ENCODE data around the gene SULF2. TPM values are rescaled to one million over a fixed set of nuclear protein-coding genes. Genes with fewer than 3 reads are reported as not detected.

The SULF2 gene
- total and polyA plus RNA-seq, 5 donors = 25.4 to 59.1 (median 47.6) TPM

DNA sequence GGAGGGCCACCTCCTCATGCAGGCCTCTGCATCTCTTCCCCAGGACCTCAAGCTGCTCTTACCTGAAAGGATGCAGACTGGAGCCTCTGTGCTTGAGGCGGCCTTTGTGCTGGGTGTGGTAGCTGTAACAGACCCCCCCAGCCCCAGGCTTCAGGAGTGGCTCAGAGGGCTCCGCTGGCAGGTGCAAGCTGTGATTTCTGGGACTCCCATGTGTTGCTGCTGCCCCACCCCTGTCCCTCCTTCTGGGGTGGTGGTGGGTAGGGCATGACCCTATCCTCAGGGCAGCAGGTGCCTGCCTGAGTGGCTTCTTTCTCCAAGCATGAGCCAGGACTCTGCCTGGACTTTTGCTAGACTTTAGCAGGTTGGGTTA lies 121.2 kb downstream of the SULF2 start:
- ATAC-seq = peak in 1 of 2 donors; percentile 2
- intact Hi-C loops (cut with DNase I) = loop anchor here in 2 of 4 donors (2.0 to 5.0 kb wide), 2 partner anchors 957 to 958 kb away; no protein-coding TSS in a partner anchor
- H3K9me3 ChIP-seq (ENCODE audit: control insufficient read depth, low read length) = no peaks in the 10 kb centered on the region
- H3K27me3 ChIP-seq (ENCODE audit: control insufficient read depth, insufficient read depth) = no peaks in the 10 kb centered on the region
- WGBS = 95% methylated on average over 2 of the region's 2 CpGs
- no peaks in the 10 kb centered on the region for H3K4me1 ChIP-seq (ENCODE audit: control insufficient read depth, insufficient read depth, low read length)
- no peak for DNase-seq
- H3K27ac ChIP-seq (ENCODE audit: low read length) = no peak overlapping the region
- no peak overlapping the region for H3K4me3 ChIP-seq (ENCODE audit: low read length)

DNA sequence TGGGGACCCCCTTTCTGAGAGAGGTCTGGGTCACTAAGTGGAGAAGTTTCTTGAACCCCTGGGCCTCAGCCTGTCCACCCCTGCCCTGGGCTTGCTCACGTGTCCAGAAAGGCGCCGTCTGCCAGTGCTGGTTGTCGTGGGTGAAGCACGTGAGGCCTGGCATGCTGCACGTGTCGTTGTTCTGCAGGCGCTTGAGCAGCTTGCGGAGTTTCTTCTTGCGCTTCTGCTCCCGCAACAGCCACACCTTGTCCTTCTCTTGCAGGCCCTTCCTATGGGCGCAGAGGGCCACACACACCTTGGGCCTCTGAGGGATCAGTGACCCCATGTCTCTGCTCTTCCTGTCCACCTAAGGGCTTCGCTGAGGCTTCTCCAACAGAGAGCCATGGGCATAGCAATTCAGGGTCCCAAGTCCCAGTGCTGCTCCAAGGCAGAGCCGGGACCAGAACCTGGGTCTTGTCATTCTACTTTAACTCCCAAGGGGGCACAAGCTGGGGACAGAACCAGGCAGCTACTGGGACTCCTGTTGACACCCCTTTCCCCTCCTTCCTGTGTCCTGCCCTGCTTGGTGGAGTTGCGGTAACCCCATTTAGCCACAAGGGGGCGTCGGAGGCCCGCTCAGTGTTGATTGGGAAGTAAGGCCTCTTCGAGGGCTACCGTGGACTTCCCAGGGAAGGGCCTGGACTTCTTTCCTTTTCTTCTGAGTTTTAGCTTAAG lies 121.8 kb downstream of the SULF2 start:
- no peak overlapping the region for H3K4me3 ChIP-seq (ENCODE audit: low read length)
- ATAC-seq = peak; percentile 81 to 86
- peak; percentile 70 to 90 (median 88) for DNase-seq
- H3K27ac ChIP-seq (ENCODE audit: low read length) = no peak overlapping the region
- 53% methylated on average over 20 of the region's 20 CpGs for WGBS
- H3K4me1 ChIP-seq (ENCODE audit: control insufficient read depth, insufficient read depth, low read length) = no peaks in the 10 kb centered on the region
- no peaks in the 10 kb centered on the region for H3K27me3 ChIP-seq (ENCODE audit: control insufficient read depth, insufficient read depth)
- intact Hi-C loops (cut with DNase I) = loop anchor here (2.0 to 5.0 kb wide), 2 partner anchors 957 to 959 kb away; no protein-coding TSS in a partner anchor
- H3K9me3 ChIP-seq (ENCODE audit: control insufficient read depth, low read length) = no peaks in the 10 kb centered on the region

DNA sequence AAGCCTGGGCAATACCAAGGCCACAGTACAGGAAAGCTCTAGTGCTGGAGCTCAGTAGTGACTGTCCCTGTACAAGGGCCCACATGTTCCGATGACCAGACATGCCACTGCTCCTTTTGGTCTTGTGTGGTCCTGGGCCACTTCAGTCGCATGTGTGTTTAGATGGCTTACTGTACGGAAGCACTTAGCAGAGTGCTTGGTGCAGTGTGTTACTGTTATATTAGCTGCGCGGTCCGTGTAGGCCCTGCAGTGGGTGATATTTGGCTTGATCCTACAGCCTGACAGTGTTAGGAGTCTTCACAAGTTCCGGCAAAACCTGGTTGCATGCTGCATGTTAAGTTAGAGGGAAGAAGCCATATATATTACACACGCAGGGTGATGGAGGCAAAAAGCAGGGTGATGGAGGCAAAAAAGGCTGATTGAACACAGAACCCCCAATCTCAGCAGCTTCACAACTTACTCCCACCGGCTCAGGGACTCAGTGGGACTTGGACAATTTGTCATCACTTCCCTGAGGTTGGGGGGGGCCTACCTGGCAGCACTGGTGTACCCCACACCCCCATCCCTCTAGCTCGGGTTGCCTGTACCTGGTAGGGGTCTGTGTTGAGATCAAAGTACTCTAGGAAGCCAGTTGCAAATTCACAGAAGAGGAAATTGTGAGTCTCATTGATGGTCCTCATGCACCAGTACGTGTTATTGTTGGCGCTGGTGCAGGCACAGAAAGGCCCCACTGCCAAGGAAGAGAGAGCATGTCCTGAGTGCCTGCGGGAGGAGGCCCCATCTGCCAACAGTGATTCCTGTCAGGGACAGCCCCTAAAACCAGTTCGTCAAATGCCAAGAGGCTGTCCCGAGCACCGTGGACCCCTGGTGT lies 122.6 kb downstream of the SULF2 start:
- Histone ChIP-seq H3K27me3 (ENCODE audit: control insufficient read depth, insufficient read depth) (no peaks in the 10 kb centered on the region), H3K9me3 (ENCODE audit: control insufficient read depth, low read length) (no peaks in the 10 kb centered on the region), H3K4me1 (ENCODE audit: control insufficient read depth, insufficient read depth, low read length) (no peaks in the 10 kb centered on the region), H3K27ac (ENCODE audit: low read length) (no peak overlapping the region), H3K4me3 (ENCODE audit: low read length) (no peak overlapping the region)
- intact Hi-C loops (cut with DNase I) = loop anchor here in 3 of 4 donors (2.0 to 5.0 kb wide), 2 partner anchors 958 to 960 kb away; no protein-coding TSS in a partner anchor
- DNase-seq = no peak
- peak in 1 of 2 donors; percentile 15 for ATAC-seq
- WGBS = 78% methylated on average over 16 of the region's 16 CpGs

GRCh38 chr20:47661714-47662113 lies 123.6 kb downstream of the SULF2 start:
- no peaks in the 10 kb centered on the region for H3K9me3 ChIP-seq (ENCODE audit: control insufficient read depth, low read length)
- no peaks in the 10 kb centered on the region for H3K4me1 ChIP-seq (ENCODE audit: control insufficient read depth, insufficient read depth, low read length)
- no peak for DNase-seq
- no peak for ATAC-seq
- WGBS = 91% methylated on average over 7 of the region's 7 CpGs
- no peak overlapping the region for H3K4me3 ChIP-seq (ENCODE audit: low read length)
- H3K27me3 ChIP-seq (ENCODE audit: control insufficient read depth, insufficient read depth) = no peaks in the 10 kb centered on the region
- intact Hi-C loops (cut with DNase I) = loop anchor here in 3 of 4 donors (2.0 to 5.0 kb wide), 2 partner anchors 959 to 961 kb away; no protein-coding TSS in a partner anchor
- H3K27ac ChIP-seq (ENCODE audit: low read length) = no peak overlapping the region

DNA sequence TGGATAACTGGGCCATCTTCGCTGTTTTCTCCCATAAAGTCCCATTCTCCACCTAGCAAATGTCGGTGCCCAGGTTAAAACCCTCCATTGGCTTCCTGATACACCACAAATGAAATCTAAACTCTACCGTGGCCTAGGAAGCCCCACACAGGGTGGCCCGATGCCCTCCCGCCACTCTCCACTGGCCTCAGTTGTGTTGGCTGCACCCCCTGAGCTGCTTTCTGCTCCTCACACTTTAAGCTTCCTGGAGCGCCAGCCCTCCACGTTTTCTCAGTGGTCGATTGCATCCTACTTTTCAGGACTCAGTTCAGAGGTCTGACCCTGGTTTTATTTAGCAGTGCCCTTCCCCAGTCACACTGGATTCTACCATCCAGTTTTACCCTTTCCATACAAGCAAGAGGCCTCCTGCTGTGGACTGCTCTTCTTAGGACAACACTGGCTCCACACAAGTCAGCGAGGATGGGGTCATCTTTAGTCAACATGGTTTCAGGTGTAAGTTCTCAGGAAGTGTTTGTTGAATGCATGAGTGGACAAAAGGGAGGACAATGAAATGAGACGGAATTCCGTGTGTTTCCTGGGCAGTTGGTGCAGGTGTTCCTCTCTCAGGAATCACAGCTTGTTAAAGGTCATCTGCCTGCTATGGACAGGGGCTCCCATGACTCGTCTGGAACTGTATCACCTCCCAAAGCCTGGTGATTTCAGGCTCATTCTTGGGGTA lies 124.1 kb downstream of the SULF2 start:
- intact Hi-C loops (cut with DNase I) = loop anchor here in 1 of 4 donors (5.0 kb wide), 1 partner anchor 961 kb away; no protein-coding TSS in a partner anchor
- H3K4me3 ChIP-seq (ENCODE audit: low read length) = no peak overlapping the region
- WGBS = 85% methylated on average over 12 of the region's 12 CpGs
- no peaks in the 10 kb centered on the region for H3K4me1 ChIP-seq (ENCODE audit: control insufficient read depth, insufficient read depth, low read length)
- no peaks in the 10 kb centered on the region for H3K27me3 ChIP-seq (ENCODE audit: control insufficient read depth, insufficient read depth)
- H3K9me3 ChIP-seq (ENCODE audit: control insufficient read depth, low read length) = no peaks in the 10 kb centered on the region
- H3K27ac ChIP-seq (ENCODE audit: low read length) = no peak overlapping the region
- DNase-seq (no peak), ATAC-seq (no peak)

GRCh38 chr20:47660602-47660905 lies 124.7 kb downstream of the SULF2 start:
- Histone ChIP-seq H3K9me3 (ENCODE audit: control insufficient read depth, low read length) (no peaks in the 10 kb centered on the region), H3K4me3 (ENCODE audit: low read length) (no peak overlapping the region), H3K4me1 (ENCODE audit: control insufficient read depth, insufficient read depth, low read length) (no peaks in the 10 kb centered on the region), H3K27ac (ENCODE audit: low read length) (no peak overlapping the region), H3K27me3 (ENCODE audit: control insufficient read depth, insufficient read depth) (no peaks in the 10 kb centered on the region)
- no peak for DNase-seq
- ATAC-seq = no peak
- WGBS = 81% methylated on average over 2 of the region's 2 CpGs
- intact Hi-C loops (cut with DNase I) = loop anchor here in 1 of 4 donors (5.0 kb wide), 1 partner anchor 962 kb away; no protein-coding TSS in a partner anchor

GRCh38 chr20:47659904-47660601 lies 125.2 kb downstream of the SULF2 start:
- H3K27ac ChIP-seq (ENCODE audit: low read length) = no peak overlapping the region
- ATAC-seq = no peak
- no peaks in the 10 kb centered on the region for H3K4me1 ChIP-seq (ENCODE audit: control insufficient read depth, insufficient read depth, low read length)
- H3K27me3 ChIP-seq (ENCODE audit: control insufficient read depth, insufficient read depth) = no peaks in the 10 kb centered on the region
- WGBS = 54% methylated on average over 7 of the region's 7 CpGs
- no peak for DNase-seq
- no peaks in the 10 kb centered on the region for H3K9me3 ChIP-seq (ENCODE audit: control insufficient read depth, low read length)
- no peak overlapping the region for H3K4me3 ChIP-seq (ENCODE audit: low read length)
- intact Hi-C loops (cut with DNase I) = loop anchor here in 1 of 4 donors (5.0 kb wide), 1 partner anchor 962 kb away; no protein-coding TSS in a partner anchor

DNA sequence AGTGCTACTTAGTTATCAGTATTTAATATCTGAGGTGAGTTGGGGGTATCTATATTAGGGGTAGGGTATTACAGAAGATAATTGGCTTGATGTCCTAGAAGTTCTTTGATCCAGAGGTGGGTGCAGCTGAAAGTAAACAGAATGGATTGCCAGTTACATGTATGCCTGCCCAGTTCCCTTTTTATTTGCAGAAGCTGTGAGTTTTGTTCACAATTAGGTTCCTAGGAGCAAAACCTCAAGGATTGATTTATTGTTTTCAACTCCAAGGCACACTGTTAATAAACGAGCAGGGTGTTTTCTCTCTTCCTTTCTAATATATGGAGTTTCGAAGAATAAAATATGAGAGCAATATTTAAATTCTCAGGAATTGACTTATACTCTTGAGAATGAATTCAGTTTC lies 129.0 kb downstream of the SULF2 start:
- 81% methylated on average over 2 of the region's 2 CpGs for WGBS
- no peak for ATAC-seq

GRCh38 chr20:47655635-47656034 lies 129.6 kb downstream of the SULF2 start:
- intact Hi-C loops (cut with DNase I) = no loop called here
- DNase-seq (no peak), ATAC-seq (no peak)
- Histone ChIP-seq H3K9me3 (ENCODE audit: control insufficient read depth, low read length) (no peaks in the 10 kb centered on the region), H3K4me1 (ENCODE audit: control insufficient read depth, insufficient read depth, low read length) (no peaks in the 10 kb centered on the region), H3K27me3 (ENCODE audit: control insufficient read depth, insufficient read depth) (no peaks in the 10 kb centered on the region), H3K4me3 (ENCODE audit: low read length) (no peak overlapping the region), H3K27ac (ENCODE audit: low read length) (no peak overlapping the region)

More for the DNA sequence above, 129.0 kb downstream of the SULF2 start:
- H3K9me3 ChIP-seq (ENCODE audit: control insufficient read depth, low read length) = no peaks in the 10 kb centered on the region
- H3K27ac ChIP-seq (ENCODE audit: low read length) = no peak overlapping the region
- H3K27me3 ChIP-seq (ENCODE audit: control insufficient read depth, insufficient read depth) = no peaks in the 10 kb centered on the region
- no peak for DNase-seq
- no peaks in the 10 kb centered on the region for H3K4me1 ChIP-seq (ENCODE audit: control insufficient read depth, insufficient read depth, low read length)
- no peak overlapping the region for H3K4me3 ChIP-seq (ENCODE audit: low read length)
- intact Hi-C loops (cut with DNase I) = no loop called here

GRCh38 chr20:47654370-47654769 lies 130.9 kb downstream of the SULF2 start:
- ATAC-seq (no peak), DNase-seq (no peak)
- no peaks in the 10 kb centered on the region for H3K4me1 ChIP-seq (ENCODE audit: control insufficient read depth, insufficient read depth, low read length)
- intact Hi-C loops (cut with DNase I) = no loop called here
- no peak overlapping the region for H3K4me3 ChIP-seq (ENCODE audit: low read length)
- no peak overlapping the region for H3K27ac ChIP-seq (ENCODE audit: low read length)
- 97% methylated on average over 1 of the region's 1 CpG for WGBS
- no peaks in the 10 kb centered on the region for H3K9me3 ChIP-seq (ENCODE audit: control insufficient read depth, low read length)
- H3K27me3 ChIP-seq (ENCODE audit: control insufficient read depth, insufficient read depth) = no peaks in the 10 kb centered on the region
